PC-3 (cell line): ENCODE results near the gene C1orf141. TPM values are rescaled to one million over a fixed set of nuclear protein-coding genes. Genes with fewer than 3 reads are reported as not detected.

Experiments used
- ATAC-seq: fragments of 200-7000 bp; cut with Tn5 transposase; 2 replicates; pipeline ENCODE4 v1.9.1; 2020; ENCODE audit warnings: mild to moderate bottlenecking, moderate library complexity
- BruUV-seq: library from RNA; stranded (reverse); fragments of 400-500 nt; replicated peaks from 2 replicates; lab custom pipeline; 2021; lab: Mats Ljungman, UMichigan
- CTCF ChIA-PET: fragments of 300-600 bp; sonication (Branson Sonifier 250); formaldehyde crosslinking; loops from one replicate; lab custom pipeline; 2022; ENCODE audit warnings: antibody characterized with exemption; lab: Charles Lee
- POLR2A ChIA-PET: fragments of 300-600 bp; sonication (Branson Sonifier 250); formaldehyde crosslinking; loops from one replicate; lab custom pipeline; 2022; ENCODE audit warnings: antibody characterized with exemption; ENCODE audit not compliant: unreplicated experiment; lab: Charles Lee
- DNase-seq: peaks from one replicate; pipeline ENCODE4 v3.0.0-alpha.2; 2015
- H2AFZ ChIP-seq: fragments of 300-600 bp; sonication (generic); 2 replicates; pipeline ENCODE4 v1.6.0; 2016; ENCODE audit warnings: antibody characterized with exemption, low read length
- H3F3A ChIP-seq: fragments of 300-600 bp; sonication (generic); one replicate; pipeline ENCODE4 v1.6.0; 2017; ENCODE audit warnings: antibody characterized with exemption, low read length, control low read depth, mild to moderate bottlenecking; ENCODE audit not compliant: unreplicated experiment
- H3K27ac ChIP-seq: fragments of 300-600 bp; sonication (generic); 2 replicates; pipeline ENCODE4 v1.5.1; 2016; ENCODE audit warnings: mild to moderate bottlenecking, low read length
- H3K27me3 ChIP-seq: fragments of 300-600 bp; sonication (generic); 2 replicates; pipeline ENCODE4 v1.6.1; 2016; ENCODE audit warnings: low read length, mixed read lengths
- H3K36me3 ChIP-seq: fragments of 300-600 bp; sonication (generic); 2 replicates; pipeline ENCODE4 v1.6.1; 2016; ENCODE audit warnings: low read depth, mixed run types, low read length, mixed read lengths
- H3K4me1 ChIP-seq: fragments of 300-600 bp; sonication (generic); 2 replicates; pipeline ENCODE4 v1.5.1; 2016; ENCODE audit warnings: low read length; ENCODE audit not compliant: insufficient read depth
- H3K4me2 ChIP-seq: fragments of 300-600 bp; sonication (generic); 2 replicates; pipeline ENCODE4 v1.6.0; 2016; ENCODE audit warnings: low read length
- H3K4me3 ChIP-seq: fragments of 300-600 bp; sonication (generic); 2 replicates; pipeline ENCODE4 v1.5.1; 2016; ENCODE audit warnings: mild to moderate bottlenecking, low read length, mixed read lengths
- H3K79me2 ChIP-seq: fragments of 300-600 bp; sonication (generic); 2 replicates; pipeline ENCODE4 v1.6.1; 2017; ENCODE audit warnings: low read length, mixed read lengths
- H3K9ac ChIP-seq: fragments of 300-600 bp; sonication (generic); 2 replicates; pipeline ENCODE4 v1.6.0; 2016; ENCODE audit warnings: mild to moderate bottlenecking, low read length
- H3K9me2 ChIP-seq: fragments of 300-600 bp; sonication (generic); replicated peaks from 2 replicates; pipeline ENCODE4 v1.6.1; 2016; ENCODE audit warnings: mixed run types, low read length, mixed read lengths
- H3K9me3 ChIP-seq: fragments of 300-600 bp; sonication (generic); 2 replicates; pipeline ENCODE4 v1.6.1; 2016; ENCODE audit warnings: low read length, mixed read lengths
- H4K20me1 ChIP-seq: fragments of 300-600 bp; sonication (generic); 2 replicates; pipeline ENCODE4 v1.6.1; 2016; ENCODE audit warnings: low read length, mixed read lengths
- EZH2 ChIP-seq: fragments of 300-600 bp; sonication (generic); IDR thresholded peaks from one replicate; pipeline ENCODE4 v1.6.1; 2017; ENCODE audit warnings: antibody characterized with exemption, mild to moderate bottlenecking, low read length; ENCODE audit not compliant: unreplicated experiment
- EZH2phosphoT487 ChIP-seq: fragments of 300-600 bp; sonication (generic); IDR thresholded peaks from 2 replicates; pipeline ENCODE4 v1.6.1; 2018; ENCODE audit warnings: mild to moderate bottlenecking, antibody characterized with exemption, low read length, borderline replicate concordance
- intact Hi-C: fragments of 100-400 bp; cut with micrococcal nuclease; formaldehyde crosslinking; loops from 2 replicates; pipeline ENCODE4 v1.9.0; 2023
- total RNA-seq: library from RNA; depleted of rRNA; stranded (reverse); fragments of >200 nt; gene quantifications from 2 replicates; pipeline ENCODE4 v1.2.3, GENCODE V29; 2014
- TF ChIP-seq, protein P1 (sequence below): fragments of 300-600 bp; sonication (generic); conservative IDR thresholded peaks from 2 replicates; pipeline ENCODE4 v1.5.1; 2017; ENCODE audit warnings: antibody characterized with exemption, low read depth, mild to moderate bottlenecking, low read length

The C1orf141 gene
- total RNA-seq, 1 experiment from 2014 or later: not detected

DNA sequence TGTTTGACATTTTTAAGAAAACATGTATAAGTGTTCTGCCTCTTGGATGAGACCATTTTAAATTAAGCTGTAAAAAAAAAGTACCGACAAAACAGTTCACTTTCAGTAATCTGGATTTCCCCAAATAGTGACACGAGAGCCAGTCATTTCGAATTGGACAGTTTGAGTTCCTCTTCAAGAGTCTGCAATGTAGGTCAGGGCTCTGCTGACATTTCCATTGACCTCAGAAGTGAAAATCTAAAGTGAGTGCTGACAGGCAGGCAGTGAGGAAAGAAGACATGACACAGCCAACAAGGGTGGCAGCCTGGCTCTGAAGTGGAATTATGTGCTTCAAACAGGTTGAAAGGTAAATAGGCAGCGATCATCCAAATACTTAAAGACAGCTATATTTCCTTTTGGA, 31.4 kb upstream of the C1orf141 start, which contains the start of gene IL23R:
Gene IL23R, plus strand, starts transcription at position 259 of the 400 bp plus-strand sequence. CDS start 1,667 bp downstream, outside the sequence.
- Histone ChIP-seq H2AFZ (no peak within 1 kb of the TSS), H3K4me2 (no peak within 1 kb of the TSS), H3K79me2 (no peaks in the 10 kb centered on the region), H3K4me1 (peaks cover 16% of the 10 kb centered on the region), H3K9me3 (no peaks in the 10 kb centered on the region), H3K27ac (no peak within 1 kb of the TSS), H3F3A (peaks cover 5% of the 10 kb centered on the region), H3K9me2 (no peaks in the 10 kb centered on the region), H3K36me3 (no peaks in the 10 kb centered on the region), H3K27me3 (no peaks in the 10 kb centered on the region), H3K9ac (no peak within 1 kb of the TSS), H4K20me1 (no peaks in the 10 kb centered on the region), H3K4me3 (no peak within 1 kb of the TSS)
- BruUV-seq: no TSS peak
- CTCF ChIA-PET: no interaction called here
- ATAC-seq: no peak
- POLR2A ChIA-PET: no interaction called here
- DNase-seq: no peak
- intact Hi-C loops: no loop called here
- TF ChIP-seq EZH2phosphoT487 (no peak), EZH2 (no peak)
- TF ChIP-seq, protein P1, sequence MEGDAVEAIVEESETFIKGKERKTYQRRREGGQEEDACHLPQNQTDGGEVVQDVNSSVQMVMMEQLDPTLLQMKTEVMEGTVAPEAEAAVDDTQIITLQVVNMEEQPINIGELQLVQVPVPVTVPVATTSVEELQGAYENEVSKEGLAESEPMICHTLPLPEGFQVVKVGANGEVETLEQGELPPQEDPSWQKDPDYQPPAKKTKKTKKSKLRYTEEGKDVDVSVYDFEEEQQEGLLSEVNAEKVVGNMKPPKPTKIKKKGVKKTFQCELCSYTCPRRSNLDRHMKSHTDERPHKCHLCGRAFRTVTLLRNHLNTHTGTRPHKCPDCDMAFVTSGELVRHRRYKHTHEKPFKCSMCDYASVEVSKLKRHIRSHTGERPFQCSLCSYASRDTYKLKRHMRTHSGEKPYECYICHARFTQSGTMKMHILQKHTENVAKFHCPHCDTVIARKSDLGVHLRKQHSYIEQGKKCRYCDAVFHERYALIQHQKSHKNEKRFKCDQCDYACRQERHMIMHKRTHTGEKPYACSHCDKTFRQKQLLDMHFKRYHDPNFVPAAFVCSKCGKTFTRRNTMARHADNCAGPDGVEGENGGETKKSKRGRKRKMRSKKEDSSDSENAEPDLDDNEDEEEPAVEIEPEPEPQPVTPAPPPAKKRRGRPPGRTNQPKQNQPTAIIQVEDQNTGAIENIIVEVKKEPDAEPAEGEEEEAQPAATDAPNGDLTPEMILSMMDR: no peak

DNA sequence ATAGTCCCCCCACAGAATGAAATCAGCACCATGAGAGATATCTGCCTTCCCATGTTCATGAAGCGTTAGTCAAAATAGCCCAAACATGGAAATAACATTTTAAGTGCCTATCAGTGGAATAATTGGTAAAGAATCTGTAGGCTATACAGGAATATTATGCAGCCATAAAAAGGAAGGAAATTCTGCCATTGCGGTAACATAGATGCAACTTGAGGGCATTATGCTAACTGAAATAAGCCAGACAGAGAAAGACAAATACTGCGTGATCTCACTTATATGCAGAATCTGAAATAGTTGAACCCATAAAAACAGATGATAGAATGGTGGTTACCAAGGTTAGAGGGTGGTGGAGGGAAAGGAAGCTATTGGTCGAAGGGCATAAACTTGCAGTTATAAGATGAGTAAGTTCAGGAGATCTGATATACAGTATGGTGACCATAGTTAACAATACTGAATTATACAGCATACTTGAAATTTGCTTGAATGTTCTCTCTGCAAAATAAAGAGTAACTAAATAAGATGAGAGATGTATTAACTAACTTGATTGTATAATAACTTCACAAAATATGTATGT, 30.8 kb upstream of the C1orf141 start:
- Histone ChIP-seq H3K4me3 (no peak overlapping the region), H3K36me3 (no peaks in the 10 kb centered on the region), H3K9me3 (no peaks in the 10 kb centered on the region), H3K9ac (no peak overlapping the region), H2AFZ (no peak overlapping the region), H3K79me2 (no peaks in the 10 kb centered on the region), H3K9me2 (no peaks in the 10 kb centered on the region), H4K20me1 (no peaks in the 10 kb centered on the region), H3K4me1 (peaks cover 16% of the 10 kb centered on the region), H3K4me2 (no peak overlapping the region), H3F3A (peaks cover 5% of the 10 kb centered on the region), H3K27ac (no peak overlapping the region), H3K27me3 (no peaks in the 10 kb centered on the region)
- ATAC-seq (no peak), DNase-seq (no peak)
- BruUV-seq: no TSS peak
- no peak for TF ChIP-seq EZH2
- TF ChIP-seq, protein P1: no peak
- intact Hi-C loops: no loop called here
- CTCF ChIA-PET: no interaction called here
- POLR2A ChIA-PET: no interaction called here

DNA sequence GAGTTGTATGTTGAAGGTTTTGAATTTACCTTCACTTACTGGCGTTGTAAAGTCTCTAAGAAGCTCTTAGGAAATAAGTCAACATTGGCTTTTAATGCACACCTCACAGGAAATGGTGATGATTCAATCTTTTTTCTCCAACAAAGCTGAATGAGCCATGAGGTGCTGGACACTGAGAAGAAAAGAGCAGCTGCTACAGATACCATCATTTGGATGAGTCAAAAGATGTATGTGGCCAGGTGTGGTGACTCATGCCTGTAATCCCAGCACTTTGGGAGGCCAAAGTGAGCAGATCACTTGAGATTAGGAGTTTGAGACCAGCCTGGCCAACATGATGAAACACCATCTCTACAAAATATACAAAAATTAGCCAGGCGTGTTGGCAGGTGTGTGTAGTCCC, 28.2 kb upstream of the C1orf141 start:
- no peaks in the 10 kb centered on the region for H3K9me3 ChIP-seq
- no peaks in the 10 kb centered on the region for H3K9me2 ChIP-seq
- H3K36me3 ChIP-seq: no peaks in the 10 kb centered on the region
- H3F3A ChIP-seq: peaks cover 5% of the 10 kb centered on the region
- H3K27me3 ChIP-seq: no peaks in the 10 kb centered on the region
- no peaks in the 10 kb centered on the region for H3K79me2 ChIP-seq
- H3K9ac ChIP-seq: 0 out of 2 replicates have a peak overlapping the region, but pooled peaks have one; percentile 33
- ChIA-PET POLR2A (no interaction called here), CTCF (interaction anchor here (0.6 to 1.9 kb wide), 4 partner anchors 14 to 744 kb away, joined by 3 to 30 read pairs (median 10); no protein-coding TSS in a partner anchor)
- no peak overlapping the region for H2AFZ ChIP-seq
- DNase-seq (peak; percentile 97), ATAC-seq (peak; percentile 97)
- intact Hi-C loops: loop anchor here (1.0 kb wide), 1 partner anchor 27 kb away; no protein-coding TSS in a partner anchor
- no peaks in the 10 kb centered on the region for H4K20me1 ChIP-seq
- H3K27ac ChIP-seq: peak overlapping the region; percentile 92
- no peak for TF ChIP-seq EZH2
- TF ChIP-seq, protein P1: no peak
- no TSS peak for BruUV-seq
- H3K4me2 ChIP-seq: peak overlapping the region; percentile 72
- H3K4me3 ChIP-seq: no peak overlapping the region
- peaks cover 16% of the 10 kb centered on the region for H3K4me1 ChIP-seq
